HepG2 (cell line): ENCODE data around the gene FGF3. TPM values are rescaled to one million over a fixed set of nuclear protein-coding genes. Genes with fewer than 3 reads are reported as not detected.

Experiments
- ATAC-seq: fragments of 200-7000 bp; cut with Tn5 transposase; 3 replicates; pipeline ENCODE4 v1.9.1; 2020; ENCODE audit warnings: mild to moderate bottlenecking, moderate library complexity
- BruUV-seq: library from RNA; stranded (reverse); fragments of 400-500 nt; replicated peaks from 2 replicates; lab custom pipeline; 2021; lab: Mats Ljungman, UMichigan
- CTCF ChIA-PET: fragments of 300-600 bp; formaldehyde crosslinking; extraction: SDS; loops from one replicate; lab custom pipeline; 2021; ENCODE audit warnings: low total read pairs, inconsistent platforms, low intra/inter-chr PET ratio; lab: Yijun Ruan, JAX
- POLR2A ChIA-PET: fragments of 350-600 bp; sonication (Branson Sonifier 250); formaldehyde crosslinking; loops from one replicate; lab custom pipeline; 2020; ENCODE audit warnings: antibody characterized with exemption, inconsistent platforms; lab: Yijun Ruan, JAX
- DNase-seq: peaks from one replicate; pipeline ENCODE4 v3.0.0-alpha.2; 2015; ENCODE audit warnings: low spot score
- FAIRE-seq: peaks from 3 replicates; lab custom pipeline; 2011; peaks lifted over from hg19 to GRCh38; lab: Jason Lieb, UNC
- H2AFZ ChIP-seq: one replicate; pipeline ENCODE4 v1.6.1; 2011; ENCODE audit warnings: low read length, inconsistent platforms
- H3K27ac ChIP-seq: fragments of 300-600 bp; 3 replicates; pipeline ENCODE4 v1.8.0; 2011; ENCODE audit warnings: mixed run types, mild to moderate bottlenecking, mixed read lengths, low read length, inconsistent platforms; ENCODE audit not compliant: insufficient read depth; ENCODE audit errors: extremely low read length
- H3K27me3 ChIP-seq, 2 experiments: fragments of 200-600 bp in 1 of 2; 2 replicates in 1 of 2; 3 replicates in 1 of 2; pipeline versions ENCODE4 v1.6.0 to v1.8.0; 2011; ENCODE audit warnings: low read length in 2 of 2, mild to moderate bottlenecking in 2 of 2, moderate library complexity in 2 of 2, inconsistent platforms in 1 of 2; ENCODE audit not compliant: insufficient read depth in 2 of 2, control insufficient read depth in 1 of 2
- H3K36me3 ChIP-seq, 2 experiments: fragments of 200-600 bp in 1 of 2; replicated peaks in 1 of 2; 2 replicates in 1 of 2; 3 replicates in 1 of 2; pipeline versions ENCODE4 v1.5.1 to v1.8.0; 2011; ENCODE audit warnings: low read length in 2 of 2, inconsistent platforms in 1 of 2; ENCODE audit not compliant: insufficient read depth in 2 of 2, control insufficient read depth in 1 of 2
- H3K4me1 ChIP-seq: 2 replicates; pipeline ENCODE4 v1.5.1; 2012; ENCODE audit warnings: low read length, inconsistent platforms; ENCODE audit not compliant: insufficient read depth
- H3K4me2 ChIP-seq: 2 replicates; pipeline ENCODE4 v1.6.0; 2011; ENCODE audit warnings: low read depth, low read length, inconsistent platforms
- H3K4me3 ChIP-seq, 3 experiments: fragments of 200-600 bp in 1 of 3; sonication (generic), shearing (Covaris generic) in 1 of 3; replicated peaks in 1 of 3; 2 replicates each; pipeline ENCODE4 v1.5.1; 2011 to 2016; ENCODE audit warnings: low read length in 3 of 3, inconsistent platforms in 2 of 3, low read depth in 2 of 3, mild to moderate bottlenecking in 2 of 3, control low read depth in 1 of 3, mixed read lengths in 1 of 3; ENCODE audit not compliant: insufficient read depth in 1 of 3
- H3K79me2 ChIP-seq: one replicate; pipeline ENCODE4 v1.6.1; 2011; ENCODE audit warnings: low read length, inconsistent platforms; ENCODE audit not compliant: insufficient read depth
- H3K9ac ChIP-seq: 2 replicates; pipeline ENCODE4 v1.6.0; 2011; ENCODE audit warnings: mild to moderate bottlenecking, low read depth, low read length, inconsistent platforms; ENCODE audit not compliant: insufficient read depth
- H3K9me3 ChIP-seq: 2 replicates; pipeline ENCODE4 v1.5.1; 2012; ENCODE audit warnings: mild to moderate bottlenecking, low read length
- H4K20me1 ChIP-seq: 2 replicates; pipeline ENCODE4 v1.6.0; 2011; ENCODE audit warnings: inconsistent platforms, mild to moderate bottlenecking, low read length, moderate library complexity; ENCODE audit not compliant: insufficient read depth
- RORA ChIP-seq: sonication (generic); formaldehyde crosslinking; IDR thresholded peaks from 2 replicates; pipeline ENCODE4 v1.5.0; 2020; ENCODE audit warnings: mild to moderate bottlenecking, missing genetic modification reagents, moderate library complexity
- XRCC5 ChIP-seq: fragments of 200-400 bp; formaldehyde crosslinking; optimal IDR thresholded peaks from 2 replicates; pipeline ENCODE3; 2017; ENCODE audit warnings: mild to moderate bottlenecking, low read length
- ZNF224 ChIP-seq: sonication (generic); formaldehyde crosslinking; IDR thresholded peaks from 2 replicates; pipeline ENCODE4 v1.5.0; 2020; ENCODE audit warnings: mild to moderate bottlenecking, missing genetic modification reagents
- ZNF724P ChIP-seq: sonication (generic); formaldehyde crosslinking; IDR thresholded peaks from 2 replicates; pipeline ENCODE4 v1.8.0; 2022; ENCODE audit warnings: missing genetic modification reagents, borderline replicate concordance
- WGBS: methylation state at CpG from one replicate; pipeline ENCODE4 v1.1.6; 2017; ENCODE audit warnings: low lambda C conversion rate; 5-methylcytosine and 5-hydroxymethylcytosine counted together
- in situ Hi-C: cut with HindIII; loops from 2 replicates; pipeline ENCODE4 v1.10.0; 2017; ENCODE audit warnings: low pct_unique_long_range_greater_than_20kb; ENCODE audit not compliant: extremely low pct_ligation_motif_present
- intact Hi-C: fragments of 100-400 bp; cut with micrococcal nuclease; formaldehyde crosslinking; loops from one replicate; pipeline ENCODE4 v1.10.0; 2022; ENCODE audit not compliant: unreplicated experiment
- polyA plus RNA-seq, 8 experiments: library from polyadenylated mRNA; depleted of rRNA in 3 of 8; stranded (reverse) in 7 of 8; unstranded in 1 of 8; fragments of >200 nt; fragmentation: Illumina TruSeq in 4 of 8; extraction: Trizol in 4 of 8; gene quantifications; 2 replicates each; pipeline versions ENCODE4 v1.2.1 to v1.2.3, GENCODE V29; 2011 to 2016; ENCODE audit warnings: low read depth in 4 of 8, missing spikeins in 1 of 8, mixed read lengths in 1 of 8; ENCODE audit not compliant: insufficient read depth in 1 of 8
- total RNA-seq, 5 experiments: library from RNA; depleted of rRNA; stranded (reverse); fragments of >200 nt; fragmentation: Illumina TruSeq; extraction: Trizol; gene quantifications; 2 replicates each; pipeline ENCODE4 v1.2.3, GENCODE V29; 2016; ENCODE audit warnings: low read depth in 1 of 5
- TF ChIP-seq, protein P1 (sequence below): sonication (generic); formaldehyde crosslinking; IDR thresholded peaks from 2 replicates; pipeline ENCODE4 v1.5.0; 2020; ENCODE audit warnings: mild to moderate bottlenecking, low read depth, missing genetic modification reagents, borderline replicate concordance
- TF ChIP-seq, protein P2 (sequence below): sonication (generic); formaldehyde crosslinking; IDR thresholded peaks from 2 replicates; pipeline ENCODE4 v1.5.1; 2020; ENCODE audit warnings: missing genetic modification reagents, mild to moderate bottlenecking, borderline replicate concordance

FGF3 gene
- total and polyA plus RNA-seq, 2 of the 13 experiments (the other 11 are each of a cell fraction or from before 2014, with no cell fraction given), result not detected

DNA sequence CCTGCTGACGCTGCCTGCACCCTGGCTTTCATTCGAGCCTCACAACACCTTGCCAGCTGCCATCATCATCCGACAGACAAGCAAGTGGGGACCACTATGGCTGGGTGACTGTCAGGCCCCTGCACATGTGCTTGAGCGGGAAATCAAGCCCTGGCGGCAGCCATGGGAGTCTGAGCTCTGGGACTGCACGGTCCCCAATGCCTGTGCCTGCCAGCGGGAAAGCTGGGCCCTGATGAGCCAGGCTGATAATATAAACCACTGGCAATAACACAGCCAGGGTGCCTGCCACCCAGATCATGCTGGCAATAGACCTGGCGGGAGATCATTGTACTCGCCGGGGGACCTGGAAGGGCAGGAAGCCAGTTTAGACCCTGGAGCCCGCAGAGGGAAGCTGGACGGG, 2.5 kb downstream of the FGF3 start:
- H3K4me1 ChIP-seq, result no peaks in the 10 kb centered on the region
- no peak overlapping the region for H3K4me2 ChIP-seq
- H2AFZ ChIP-seq, result no peak overlapping the region
- no peak overlapping the region for H3K9ac ChIP-seq
- ChIA-PET CTCF (no interaction called here), POLR2A (no interaction called here)
- no TSS peak for BruUV-seq
- no peak overlapping the region for H3K27ac ChIP-seq
- intact Hi-C loops (no loop called here), in situ Hi-C loops (no loop called here)
- no peaks in the 10 kb centered on the region for H3K36me3 ChIP-seq
- no peak for ATAC-seq
- H3K4me3 ChIP-seq, result no peak overlapping the region
- H3K27me3 ChIP-seq, result peaks cover 13 to 47% of the 10 kb centered on the region in 2 experiments; a peak in 4 of 5 replicates
- no peaks in the 10 kb centered on the region for H3K79me2 ChIP-seq
- H3K9me3 ChIP-seq, result no peaks in the 10 kb centered on the region
- TF ChIP-seq ZNF224 (CRISPR knock-in tag) (no peak), RORA (no peak), ZNF724P (CRISPR knock-in tag) (no peak), XRCC5 (no peak)
- TF ChIP-seq, protein P1, sequence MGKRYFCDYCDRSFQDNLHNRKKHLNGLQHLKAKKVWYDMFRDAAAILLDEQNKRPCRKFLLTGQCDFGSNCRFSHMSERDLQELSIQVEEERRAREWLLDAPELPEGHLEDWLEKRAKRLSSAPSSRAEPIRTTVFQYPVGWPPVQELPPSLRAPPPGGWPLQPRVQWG (CRISPR knock-in tag), result no peak
- TF ChIP-seq, protein P2, sequence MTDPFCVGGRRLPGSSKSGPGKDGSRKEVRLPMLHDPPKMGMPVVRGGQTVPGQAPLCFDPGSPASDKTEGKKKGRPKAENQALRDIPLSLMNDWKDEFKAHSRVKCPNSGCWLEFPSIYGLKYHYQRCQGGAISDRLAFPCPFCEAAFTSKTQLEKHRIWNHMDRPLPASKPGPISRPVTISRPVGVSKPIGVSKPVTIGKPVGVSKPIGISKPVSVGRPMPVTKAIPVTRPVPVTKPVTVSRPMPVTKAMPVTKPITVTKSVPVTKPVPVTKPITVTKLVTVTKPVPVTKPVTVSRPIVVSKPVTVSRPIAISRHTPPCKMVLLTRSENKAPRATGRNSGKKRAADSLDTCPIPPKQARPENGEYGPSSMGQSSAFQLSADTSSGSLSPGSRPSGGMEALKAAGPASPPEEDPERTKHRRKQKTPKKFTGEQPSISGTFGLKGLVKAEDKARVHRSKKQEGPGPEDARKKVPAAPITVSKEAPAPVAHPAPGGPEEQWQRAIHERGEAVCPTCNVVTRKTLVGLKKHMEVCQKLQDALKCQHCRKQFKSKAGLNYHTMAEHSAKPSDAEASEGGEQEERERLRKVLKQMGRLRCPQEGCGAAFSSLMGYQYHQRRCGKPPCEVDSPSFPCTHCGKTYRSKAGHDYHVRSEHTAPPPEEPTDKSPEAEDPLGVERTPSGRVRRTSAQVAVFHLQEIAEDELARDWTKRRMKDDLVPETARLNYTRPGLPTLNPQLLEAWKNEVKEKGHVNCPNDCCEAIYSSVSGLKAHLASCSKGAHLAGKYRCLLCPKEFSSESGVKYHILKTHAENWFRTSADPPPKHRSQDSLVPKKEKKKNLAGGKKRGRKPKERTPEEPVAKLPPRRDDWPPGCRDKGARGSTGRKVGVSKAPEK (CRISPR knock-in tag), result no peak
- no peak for DNase-seq
- FAIRE-seq, result no peak
- 5% methylated on average over 10 of the region's 12 CpGs for WGBS
- H4K20me1 ChIP-seq, result 0 out of 2 replicates have a peak, but pooled peaks cover 4% of the 10 kb centered on the region
